Measurements from ENCODE around the gene ANKRD34A.
"Not testable (repeated sequence)": the region's sequence is repeated elsewhere in the genome, so short reads cannot be mapped to it uniquely, and the experiment has no call there.

ANKRD34A gene

GRCh38 chr1:145944532-145944931, 19.8 kb downstream of the ANKRD34A start:
- DNase-seq (ENCODE audit: low spot score): no peak

DNA sequence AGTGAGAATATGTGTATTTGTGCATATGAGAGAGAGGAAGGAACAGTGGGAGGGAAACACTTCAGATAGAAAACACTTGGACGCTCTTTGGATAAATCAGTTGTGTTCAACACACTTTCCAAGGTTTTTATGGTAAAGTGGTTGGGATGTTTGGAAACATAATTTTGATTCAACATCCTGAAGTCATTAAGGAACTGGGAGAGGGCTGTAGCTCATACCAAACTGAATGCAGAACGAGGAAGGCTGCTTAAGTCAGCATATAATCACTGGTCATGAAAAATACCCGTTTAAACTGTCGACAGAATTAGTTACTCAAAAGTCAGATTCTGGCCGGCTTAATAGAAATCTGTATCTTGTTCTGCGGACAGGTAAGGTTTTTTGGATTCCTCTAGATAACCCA, 21.5 kb downstream of the ANKRD34A start:
- no peak for DNase-seq (ENCODE audit: low spot score)

DNA sequence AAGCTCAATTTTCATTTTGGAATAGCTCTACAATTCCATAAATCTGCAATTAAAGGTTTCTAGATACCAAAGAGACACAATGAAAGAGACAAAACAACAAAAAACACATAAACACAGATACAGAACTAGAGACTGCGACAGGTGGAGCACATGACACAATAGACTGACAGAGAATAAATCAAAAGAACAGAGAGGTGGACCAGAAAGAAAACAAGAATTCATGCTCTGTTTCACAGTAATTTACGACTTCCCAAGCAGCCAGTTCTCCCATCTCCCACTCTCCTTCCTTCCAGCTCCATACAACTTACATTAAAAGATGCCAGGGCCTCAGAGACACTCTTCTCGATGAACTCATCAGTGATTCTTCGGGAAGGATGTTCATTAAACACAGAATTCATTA, 22.0 kb downstream of the ANKRD34A start:
- no peak for DNase-seq (ENCODE audit: low spot score)

DNA sequence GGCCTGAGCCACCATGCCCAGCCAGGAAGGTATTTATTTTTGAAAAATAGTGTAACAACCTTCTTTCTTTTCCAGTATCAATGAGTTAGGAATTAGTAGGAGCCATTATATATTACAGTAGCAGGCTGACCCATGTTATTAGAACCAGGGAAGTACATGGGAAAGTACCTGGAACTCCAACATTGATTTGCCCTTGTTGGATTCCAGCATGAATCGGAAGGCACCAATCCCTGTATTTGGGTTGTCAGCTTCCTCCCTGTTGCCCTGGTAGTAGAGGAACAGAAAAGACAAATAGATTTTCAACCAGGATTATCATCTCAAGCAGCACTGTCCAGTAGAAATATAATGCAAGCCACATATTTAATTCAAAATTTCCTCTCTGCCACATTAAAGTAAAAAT, 26.9 kb downstream of the ANKRD34A start:
- DNase-seq (ENCODE audit: low spot score): no peak

GRCh38 chr1:145936247-145936646, 28.1 kb downstream of the ANKRD34A start:
- no peak for DNase-seq (ENCODE audit: low spot score)

DNA sequence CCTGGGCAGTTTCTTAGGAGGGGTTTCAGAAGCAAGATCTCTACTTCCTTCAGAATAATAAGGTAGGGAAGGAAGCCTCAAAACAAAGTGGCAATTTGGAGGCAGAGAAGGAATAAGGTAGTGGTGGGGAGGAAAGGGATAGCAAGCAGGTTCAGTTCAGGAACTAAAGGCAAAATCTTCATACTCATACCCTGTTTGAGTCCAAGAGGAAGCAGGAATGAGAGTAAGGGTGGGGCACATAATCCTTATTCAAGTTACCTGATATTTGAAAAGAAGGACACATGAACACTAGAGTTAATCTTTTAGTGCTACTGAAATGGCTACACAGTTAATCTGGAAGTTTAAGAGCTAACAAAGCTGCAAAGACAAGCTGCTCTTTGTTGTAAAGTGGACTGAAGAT, 28.7 kb downstream of the ANKRD34A start:
- no peak for DNase-seq (ENCODE audit: low spot score)

DNA sequence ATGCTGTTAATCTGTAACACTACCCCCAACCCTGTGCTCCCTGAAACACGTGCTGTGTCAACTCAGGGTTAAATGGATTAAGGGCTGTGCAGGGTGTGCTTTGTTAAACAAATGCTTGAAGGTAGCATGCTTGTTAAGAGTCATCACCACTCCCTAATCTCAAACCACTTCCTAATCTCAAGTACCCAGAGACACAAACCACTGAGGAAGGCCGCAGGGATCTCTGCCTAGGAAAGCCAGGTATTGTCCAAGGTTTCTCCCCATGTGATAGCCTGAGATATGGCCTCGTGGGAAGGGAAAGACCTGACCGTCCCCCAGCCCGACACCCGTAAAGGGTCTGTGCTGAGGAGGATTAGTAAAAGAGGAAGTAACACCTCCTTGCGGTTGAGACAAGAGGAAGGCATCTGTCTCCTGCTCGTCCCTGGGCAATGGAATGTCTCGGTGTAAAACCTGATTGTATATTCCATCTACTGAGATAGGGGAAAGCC, 31.8 kb downstream of the ANKRD34A start:
- not testable (repeated sequence) for DNase-seq (ENCODE audit: low spot score)

- DNase-seq (ENCODE audit: low spot score): no peak
Observed at GRCh38 chr1:145927916-145928643, 36.3 kb downstream of the ANKRD34A start.

DNA sequence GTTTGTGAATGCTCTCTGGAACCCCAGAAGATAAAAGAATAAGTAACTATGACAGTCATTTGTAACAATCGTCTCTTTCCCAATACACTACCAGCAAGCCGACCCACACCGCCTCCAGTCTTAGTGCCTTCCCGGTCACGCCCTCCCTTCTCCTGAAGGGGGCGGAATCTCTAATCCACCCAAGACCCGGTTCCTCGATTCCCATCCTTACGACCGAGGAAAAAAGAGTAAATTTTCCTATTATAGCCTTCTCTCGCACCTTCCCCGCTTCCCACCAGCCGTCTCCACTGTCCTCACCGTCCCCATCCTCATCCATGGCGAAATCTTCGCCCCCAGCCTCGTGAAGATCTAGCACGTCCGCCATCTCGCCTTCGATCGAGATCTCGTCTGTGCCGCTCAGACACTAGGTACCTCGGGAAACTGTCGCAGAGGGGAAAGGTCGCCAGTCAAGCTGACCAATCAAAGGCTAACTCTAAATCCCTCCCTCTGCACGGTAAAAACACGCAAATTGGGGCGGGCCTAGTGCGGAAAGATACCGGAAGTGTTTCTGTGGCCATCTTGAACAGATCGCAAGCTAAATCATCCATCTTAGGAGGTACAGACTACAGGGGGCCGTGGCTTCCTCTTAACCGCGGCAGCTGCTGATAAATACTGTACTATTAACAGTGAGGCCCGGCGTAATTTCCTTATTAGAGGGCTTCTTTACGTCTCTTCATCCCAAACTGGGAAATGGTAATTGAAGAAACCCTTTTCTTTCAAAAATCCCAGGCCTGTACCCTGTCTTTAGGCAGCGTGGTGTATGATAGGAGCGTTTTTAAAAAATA, 37.1 kb downstream of the ANKRD34A start, which contains the start of gene RBM8A:
Gene RBM8A (minus strand): TSS at position 422 of the 824 bp plus-strand sequence. CDS start 58 bp downstream, at position 364.
- DNase-seq (ENCODE audit: low spot score): peak; percentile 99

GRCh38 chr1:145926686-145927062, 37.7 kb downstream of the ANKRD34A start:
- no peak for DNase-seq (ENCODE audit: low spot score)

- no peak for DNase-seq (ENCODE audit: low spot score)
Observed at GRCh38 chr1:145922266-145922665, 42.1 kb downstream of the ANKRD34A start.

GRCh38 chr1:145920297-145920696, 44.1 kb downstream of the ANKRD34A start:
- not testable (repeated sequence) for DNase-seq (ENCODE audit: low spot score)

DNA sequence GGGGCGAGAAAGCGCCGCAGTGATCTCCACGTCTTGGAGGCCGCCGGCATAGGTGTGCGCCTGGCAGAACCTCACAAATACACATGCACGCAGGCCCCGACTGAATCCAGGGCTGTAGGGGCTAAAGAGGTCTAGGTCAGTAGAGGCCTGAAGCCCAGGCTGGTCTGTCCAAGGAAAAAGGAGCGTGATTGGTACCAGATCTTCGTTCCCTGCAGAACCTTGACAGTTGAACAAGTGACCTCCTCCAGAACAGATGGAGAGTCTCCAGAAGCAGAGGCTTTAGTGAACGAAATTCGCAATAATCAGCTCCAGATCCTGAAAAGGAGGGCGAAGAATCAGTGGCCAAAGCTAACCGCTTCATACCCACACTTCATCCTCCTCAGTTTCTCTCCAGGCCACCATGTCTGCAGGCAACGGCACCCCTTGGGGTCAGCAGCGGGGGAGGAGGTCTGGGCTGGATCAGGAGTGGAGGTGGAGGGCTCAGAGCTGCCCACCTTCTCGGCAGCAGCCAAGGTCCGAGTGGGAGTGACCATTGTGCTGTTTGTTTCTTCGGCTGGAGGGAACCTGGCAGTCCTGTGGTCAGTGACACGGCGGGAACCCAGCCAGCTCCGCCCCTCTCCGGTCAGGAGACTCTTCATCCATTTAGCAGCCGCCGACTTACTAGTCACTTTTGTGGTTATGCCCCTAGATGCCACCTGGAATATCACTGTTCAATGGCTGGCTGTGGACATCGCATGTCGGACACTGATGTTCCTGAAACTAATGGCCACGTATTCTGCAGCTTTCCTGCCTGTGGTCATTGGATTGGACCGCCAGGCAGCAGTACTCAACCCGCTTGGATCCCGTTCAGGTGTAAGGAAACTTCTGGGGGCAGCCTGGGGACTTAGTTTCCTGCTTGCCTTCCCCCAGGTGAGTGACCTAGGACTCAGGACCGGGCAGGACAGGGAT, 45.1 kb downstream of the ANKRD34A start:
- peak; percentile 68 for DNase-seq (ENCODE audit: low spot score)

DNA sequence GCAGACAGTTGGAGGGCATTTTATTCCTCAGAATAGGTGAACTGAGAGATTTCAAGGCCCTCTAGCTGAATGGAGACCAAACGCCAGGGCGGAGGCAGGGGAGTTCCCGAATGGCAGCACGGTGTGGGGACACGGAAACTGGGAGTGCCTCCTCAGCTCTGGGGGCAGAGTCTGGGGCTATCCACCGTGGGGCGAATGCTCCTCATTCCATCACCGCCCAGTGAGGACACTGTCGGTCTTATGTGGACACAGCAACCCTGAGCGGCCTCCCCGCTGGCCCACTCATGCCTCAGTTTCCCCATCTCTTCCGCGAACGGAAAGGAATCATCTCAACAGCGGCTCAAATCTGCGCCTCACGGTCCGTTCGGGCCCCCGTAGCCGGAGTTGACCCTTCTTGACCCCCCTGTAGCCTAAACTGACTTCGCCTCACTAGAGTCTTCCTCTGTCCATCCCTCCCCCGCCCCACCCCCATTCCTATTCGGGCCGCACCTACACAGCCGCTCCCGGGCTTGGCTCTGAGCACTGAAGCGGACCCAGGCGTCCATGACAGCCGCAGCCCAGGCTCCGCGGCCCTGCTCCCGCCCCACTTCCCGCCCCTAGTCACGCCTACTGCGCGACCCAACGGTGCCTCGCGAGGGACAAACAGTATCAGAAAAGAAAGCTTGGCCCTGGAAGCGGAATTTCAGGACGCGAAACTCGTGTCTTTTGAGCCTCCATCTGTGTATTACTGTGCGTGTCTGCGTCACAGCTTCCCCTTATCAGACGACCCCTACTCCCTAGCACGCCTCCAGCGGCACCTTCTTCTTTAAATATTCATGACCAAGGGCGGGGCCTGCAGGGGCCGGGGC, 46.0 kb downstream of the ANKRD34A start, which contains the start of gene PEX11B:
Gene PEX11B (minus strand): TSS at position 574 of the 848 bp plus-strand sequence. CDS start 29 bp downstream, at position 545.
- DNase-seq (ENCODE audit: low spot score): peak; percentile 86

DNA sequence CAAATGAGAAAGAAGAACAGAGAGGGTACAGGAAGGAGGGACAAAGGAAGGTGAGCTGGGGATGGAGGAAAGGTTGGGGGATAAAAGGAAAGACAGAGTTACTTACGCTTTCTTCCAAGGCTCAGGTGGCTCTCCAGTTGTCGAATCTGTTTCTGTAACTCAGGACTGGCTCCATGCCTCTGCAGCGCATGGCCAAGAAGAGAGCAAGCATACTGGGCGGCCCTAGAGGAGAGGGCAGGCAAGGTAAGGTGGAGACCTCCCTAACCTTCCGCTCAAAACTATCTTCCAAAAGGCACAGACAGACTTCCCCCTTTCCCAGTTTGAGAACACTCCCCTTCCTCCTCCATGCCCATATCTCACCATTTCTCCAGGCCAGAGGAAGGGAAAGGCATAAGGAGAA, 46.8 kb downstream of the ANKRD34A start:
- no peak for DNase-seq (ENCODE audit: low spot score)

- no peak for DNase-seq (ENCODE audit: low spot score)
Observed at GRCh38 chr1:145916745-145917144, 47.6 kb downstream of the ANKRD34A start.

- no peak for DNase-seq (ENCODE audit: low spot score)
Observed at GRCh38 chr1:145912128-145912641, 52.2 kb downstream of the ANKRD34A start.
